ENCODE data around the gene LHPP.

The LHPP gene

GRCh38 chr10:124534826-124535601, 73.4 kb downstream of the LHPP start:
- DNase-seq (ENCODE audit: low read depth in 1 of 2, low spot score in 1 of 2): no peak
- TF ChIP-seq JUND (IDR thresholded peaks at IDR 0.05; ENCODE audit: low read depth): no peak
- in situ Hi-C loops (cut with HindIII; ENCODE audit: low pct_unique_long_range_greater_than_20kb, low sequenced_read_pairs): no loop called here

GRCh38 chr10:124535731-124536495, 74.3 kb downstream of the LHPP start:
- in situ Hi-C loops (cut with HindIII; ENCODE audit: low pct_unique_long_range_greater_than_20kb, low sequenced_read_pairs): no loop called here
- DNase-seq (ENCODE audit: low read depth in 1 of 2, low spot score in 1 of 2): no peak
- TF ChIP-seq JUND (IDR thresholded peaks at IDR 0.05; ENCODE audit: low read depth): no peak

GRCh38 chr10:124536496-124537050, 75.0 kb downstream of the LHPP start:
- no peak for TF ChIP-seq JUND (IDR thresholded peaks at IDR 0.05; ENCODE audit: low read depth)
- in situ Hi-C loops (cut with HindIII; ENCODE audit: low pct_unique_long_range_greater_than_20kb, low sequenced_read_pairs): no loop called here
- DNase-seq (ENCODE audit: low read depth in 1 of 2, low spot score in 1 of 2): no peak

GRCh38 chr10:124537166-124537725, 75.6 kb downstream of the LHPP start:
- in situ Hi-C loops (cut with HindIII; ENCODE audit: low pct_unique_long_range_greater_than_20kb, low sequenced_read_pairs): no loop called here
- TF ChIP-seq JUND (IDR thresholded peaks at IDR 0.05; ENCODE audit: low read depth): no peak
- no peak for DNase-seq (ENCODE audit: low read depth in 1 of 2, low spot score in 1 of 2)

- in situ Hi-C loops (cut with HindIII; ENCODE audit: low pct_unique_long_range_greater_than_20kb, low sequenced_read_pairs): no loop called here
Measured at GRCh38 chr10:124537891-124538290, 76.3 kb downstream of the LHPP start.

GRCh38 chr10:124538706-124539105, 77.1 kb downstream of the LHPP start:
- in situ Hi-C loops (cut with HindIII; ENCODE audit: low pct_unique_long_range_greater_than_20kb, low sequenced_read_pairs): no loop called here
- no peak for DNase-seq (ENCODE audit: low read depth in 1 of 2, low spot score in 1 of 2)
- no peak for TF ChIP-seq JUND (IDR thresholded peaks at IDR 0.05; ENCODE audit: low read depth)

More at GRCh38 chr10:124537891-124538290, 76.3 kb downstream of the LHPP start:
- no peak for TF ChIP-seq JUND (IDR thresholded peaks at IDR 0.05; ENCODE audit: low read depth)
- no peak for DNase-seq (ENCODE audit: low read depth in 1 of 2, low spot score in 1 of 2)

- no peak for TF ChIP-seq JUND (IDR thresholded peaks at IDR 0.05; ENCODE audit: low read depth)
- in situ Hi-C loops (cut with HindIII; ENCODE audit: low pct_unique_long_range_greater_than_20kb, low sequenced_read_pairs): no loop called here
- peak; percentile 15 to 39 for DNase-seq (ENCODE audit: low read depth in 1 of 2, low spot score in 1 of 2)
Measured at GRCh38 chr10:124539935-124540641, 78.5 kb downstream of the LHPP start.

- no peak for DNase-seq (ENCODE audit: low read depth in 1 of 2, low spot score in 1 of 2)
- in situ Hi-C loops (cut with HindIII; ENCODE audit: low pct_unique_long_range_greater_than_20kb, low sequenced_read_pairs): no loop called here
- TF ChIP-seq JUND (IDR thresholded peaks at IDR 0.05; ENCODE audit: low read depth): no peak
Measured at GRCh38 chr10:124541076-124541903, 79.7 kb downstream of the LHPP start.

- no peak for TF ChIP-seq JUND (IDR thresholded peaks at IDR 0.05; ENCODE audit: low read depth)
- in situ Hi-C loops (cut with HindIII; ENCODE audit: low pct_unique_long_range_greater_than_20kb, low sequenced_read_pairs): no loop called here
- no peak for DNase-seq (ENCODE audit: low read depth in 1 of 2, low spot score in 1 of 2)
Measured at GRCh38 chr10:124542336-124542735, 80.7 kb downstream of the LHPP start.

- DNase-seq (ENCODE audit: low read depth in 1 of 2, low spot score in 1 of 2): no peak
- in situ Hi-C loops (cut with HindIII; ENCODE audit: low pct_unique_long_range_greater_than_20kb, low sequenced_read_pairs): no loop called here
Measured at GRCh38 chr10:124543146-124543545, 81.5 kb downstream of the LHPP start.

GRCh38 chr10:124543971-124544370, 82.3 kb downstream of the LHPP start:
- in situ Hi-C loops (cut with HindIII; ENCODE audit: low pct_unique_long_range_greater_than_20kb, low sequenced_read_pairs): no loop called here
- DNase-seq (ENCODE audit: low read depth in 1 of 2, low spot score in 1 of 2): no peak
- TF ChIP-seq JUND (IDR thresholded peaks at IDR 0.05; ENCODE audit: low read depth): no peak

More at GRCh38 chr10:124543146-124543545, 81.5 kb downstream of the LHPP start:
- TF ChIP-seq JUND (IDR thresholded peaks at IDR 0.05; ENCODE audit: low read depth): no peak

All from T47D (cell line).